Left cardiac atrium (tissue), 4 donors: Measurements from ENCODE around the gene EQTN. TPM values are rescaled to one million over a fixed set of nuclear protein-coding genes. Genes with fewer than 3 reads are reported as not detected.
"Not testable (repeated sequence)": the region's sequence is repeated elsewhere in the genome, so short reads cannot be mapped to it uniquely, and the experiment has no call there.

ENCODE experiments used
- ATAC-seq, 2 donors: fragments of 200-7000 bp; cut with Tn5 transposase; one replicate each; pipeline ENCODE4 v1.9.1; 2020; ENCODE audit warnings: mild to moderate bottlenecking in 2 of 2, moderate library complexity in 2 of 2
- DNase-seq: peaks from one replicate; pipeline ENCODE4 v3.0.0-alpha.2; 2020
- intact Hi-C, 2 donors: fragments of 100-400 bp; cut with DNase I; formaldehyde crosslinking; loops; one replicate each; pipeline versions ENCODE4 v1.14.1 to v1.15.1; 2022 to 2023
- total RNA-seq, 2 donors: library from RNA; stranded (reverse); fragmentation: NEBNext Ultra II Directional; extraction: Animal tissue kit (Norgen Biotek cat#: 25700); gene quantifications; one replicate each; pipeline ENCODE4 v1.2.1, GENCODE V29; 2021
- donor health status: DM: no; HTN: yes; CAD: no.
- donor health status: DM: no; HTN: yes; CAD: no; lungs with severe emphysema.
- donor health status: DM: yes; HTN: yes; CAD: no.
- donor health status: Dilated cardiomyopathy.

EQTN gene
- total RNA-seq, 2 donors from 2014 or later = not detected

DNA sequence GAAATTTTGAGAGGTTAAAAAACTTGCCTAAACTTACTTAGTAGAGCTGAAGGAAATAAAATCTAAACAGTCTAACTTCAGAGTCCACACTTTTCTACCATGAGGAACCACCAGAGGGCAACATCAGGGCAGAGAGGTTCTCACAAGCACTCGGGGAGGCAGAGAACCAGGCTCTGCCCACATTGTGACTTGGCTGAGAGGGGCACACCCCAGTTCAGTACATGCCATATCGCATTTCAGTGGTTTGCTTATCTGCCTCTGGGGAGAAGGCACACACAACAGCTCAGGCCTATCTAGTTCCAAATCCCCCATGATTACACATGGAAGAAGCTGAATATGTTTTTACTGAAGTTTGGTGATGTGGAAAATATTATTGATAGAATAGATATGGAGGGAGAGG lies 49.2 kb downstream of the EQTN start:
- ATAC-seq (peak; percentile 34 to 52), DNase-seq (no peak)
- intact Hi-C loops = no loop called here

GRCh38 chr9:27239648-27240047 lies 57.3 kb downstream of the EQTN start:
- ATAC-seq, intact Hi-C loops: not testable (repeated sequence)

More at GRCh38 chr9:27239648-27240047, 57.3 kb downstream of the EQTN start:
- not testable (repeated sequence) for DNase-seq

Other genes starting within 250 kb of the EQTN start
- 10 to 100 TPM; 19.2 to 29.5 TPM for gene TEK, start 187.9 kb downstream of the EQTN start, total RNA-seq
- gene IFNK, start 227.1 kb upstream of the EQTN start, total RNA-seq = not detected
- gene MOB3B, start 232.7 kb upstream of the EQTN start, total RNA-seq = 1 to 10 TPM; 1.2 to 1.6 TPM